HepG2 (cell line): ENCODE data around the gene TRAF3. TPM values are rescaled to one million over a fixed set of nuclear protein-coding genes. Genes with fewer than 3 reads are reported as not detected.

Experiments
- ATAC-seq: fragments of 200-7000 bp; cut with Tn5 transposase; 3 replicates; pipeline ENCODE4 v1.9.1; 2020; ENCODE audit warnings: mild to moderate bottlenecking, moderate library complexity
- BruUV-seq: library from RNA; stranded (reverse); fragments of 400-500 nt; replicated peaks from 2 replicates; lab custom pipeline; 2021; lab: Mats Ljungman, UMichigan
- CTCF ChIA-PET: fragments of 300-600 bp; formaldehyde crosslinking; extraction: SDS; loops from one replicate; lab custom pipeline; 2021; ENCODE audit warnings: low total read pairs, inconsistent platforms, low intra/inter-chr PET ratio; lab: Yijun Ruan, JAX
- POLR2A ChIA-PET: fragments of 350-600 bp; sonication (Branson Sonifier 250); formaldehyde crosslinking; loops from one replicate; lab custom pipeline; 2020; ENCODE audit warnings: antibody characterized with exemption, inconsistent platforms; lab: Yijun Ruan, JAX
- DNase-seq: peaks from one replicate; pipeline ENCODE4 v3.0.0-alpha.2; 2015; ENCODE audit warnings: low spot score
- FAIRE-seq: peaks from 3 replicates; lab custom pipeline; 2011; peaks lifted over from hg19 to GRCh38; lab: Jason Lieb, UNC
- H2AFZ ChIP-seq: one replicate; pipeline ENCODE4 v1.6.1; 2011; ENCODE audit warnings: low read length, inconsistent platforms
- H3K27ac ChIP-seq: fragments of 300-600 bp; 3 replicates; pipeline ENCODE4 v1.8.0; 2011; ENCODE audit warnings: mixed run types, mild to moderate bottlenecking, mixed read lengths, low read length, inconsistent platforms; ENCODE audit not compliant: insufficient read depth; ENCODE audit errors: extremely low read length
- H3K27me3 ChIP-seq, 2 experiments: fragments of 200-600 bp in 1 of 2; 2 replicates in 1 of 2; 3 replicates in 1 of 2; pipeline versions ENCODE4 v1.6.0 to v1.8.0; 2011; ENCODE audit warnings: low read length in 2 of 2, mild to moderate bottlenecking in 2 of 2, moderate library complexity in 2 of 2, inconsistent platforms in 1 of 2; ENCODE audit not compliant: insufficient read depth in 2 of 2, control insufficient read depth in 1 of 2
- H3K36me3 ChIP-seq, 2 experiments: fragments of 200-600 bp in 1 of 2; replicated peaks in 1 of 2; 2 replicates in 1 of 2; 3 replicates in 1 of 2; pipeline versions ENCODE4 v1.5.1 to v1.8.0; 2011; ENCODE audit warnings: low read length in 2 of 2, inconsistent platforms in 1 of 2; ENCODE audit not compliant: insufficient read depth in 2 of 2, control insufficient read depth in 1 of 2
- H3K4me1 ChIP-seq: 2 replicates; pipeline ENCODE4 v1.5.1; 2012; ENCODE audit warnings: low read length, inconsistent platforms; ENCODE audit not compliant: insufficient read depth
- H3K4me2 ChIP-seq: 2 replicates; pipeline ENCODE4 v1.6.0; 2011; ENCODE audit warnings: low read depth, low read length, inconsistent platforms
- H3K4me3 ChIP-seq, 3 experiments: fragments of 200-600 bp in 1 of 3; sonication (generic), shearing (Covaris generic) in 1 of 3; replicated peaks in 1 of 3; 2 replicates each; pipeline ENCODE4 v1.5.1; 2011 to 2016; ENCODE audit warnings: low read length in 3 of 3, inconsistent platforms in 2 of 3, low read depth in 2 of 3, mild to moderate bottlenecking in 2 of 3, control low read depth in 1 of 3, mixed read lengths in 1 of 3; ENCODE audit not compliant: insufficient read depth in 1 of 3
- H3K79me2 ChIP-seq: one replicate; pipeline ENCODE4 v1.6.1; 2011; ENCODE audit warnings: low read length, inconsistent platforms; ENCODE audit not compliant: insufficient read depth
- H3K9ac ChIP-seq: 2 replicates; pipeline ENCODE4 v1.6.0; 2011; ENCODE audit warnings: mild to moderate bottlenecking, low read depth, low read length, inconsistent platforms; ENCODE audit not compliant: insufficient read depth
- H3K9me3 ChIP-seq: 2 replicates; pipeline ENCODE4 v1.5.1; 2012; ENCODE audit warnings: mild to moderate bottlenecking, low read length
- H4K20me1 ChIP-seq: 2 replicates; pipeline ENCODE4 v1.6.0; 2011; ENCODE audit warnings: inconsistent platforms, mild to moderate bottlenecking, low read length, moderate library complexity; ENCODE audit not compliant: insufficient read depth
- ETV6 ChIP-seq: sonication (generic); formaldehyde crosslinking; conservative IDR thresholded peaks from 2 replicates; pipeline ENCODE4 v1.4.0; 2020; ENCODE audit warnings: missing genetic modification reagents
- MIXL1 ChIP-seq: IDR thresholded peaks from 2 replicates; pipeline ENCODE4 v1.6.1; 2016
- NFE2L2 ChIP-seq: fragments of 150-350 bp; IDR thresholded peaks from 2 replicates; pipeline ENCODE4 v1.6.1; 2014; ENCODE audit warnings: low read length
- POLR2AphosphoS5 ChIP-seq: IDR thresholded peaks from 2 replicates; pipeline ENCODE4 v1.6.1; 2012; ENCODE audit warnings: low read depth, low read length
- TFDP1 ChIP-seq: IDR thresholded peaks from 2 replicates; pipeline ENCODE4 v1.6.1; 2016; ENCODE audit warnings: missing compliant biosample characterization, missing genetic modification reagents, borderline replicate concordance
- ZC3H4 ChIP-seq: sonication (generic); formaldehyde crosslinking; IDR thresholded peaks from 2 replicates; pipeline ENCODE4 v1.4.0; 2020; ENCODE audit warnings: missing genetic modification reagents, borderline replicate concordance
- ZFP62 ChIP-seq: sonication (generic); formaldehyde crosslinking; IDR thresholded peaks from 2 replicates; pipeline ENCODE4 v1.4.0; 2020; ENCODE audit warnings: missing genetic modification reagents
- ZNF460 ChIP-seq: sonication (generic); formaldehyde crosslinking; IDR thresholded peaks from 2 replicates; pipeline ENCODE4 v1.5.1; 2020; ENCODE audit warnings: missing genetic modification reagents, mild to moderate bottlenecking, borderline replicate concordance
- ZNF749 ChIP-seq: sonication (generic); formaldehyde crosslinking; IDR thresholded peaks from 2 replicates; pipeline ENCODE4 v1.8.0; 2022; ENCODE audit warnings: mild to moderate bottlenecking, missing genetic modification reagents, moderate library complexity, borderline replicate concordance
- ZNF772 ChIP-seq: sonication (generic); formaldehyde crosslinking; IDR thresholded peaks from 2 replicates; pipeline ENCODE4 v1.5.0; 2020; ENCODE audit warnings: mild to moderate bottlenecking, missing genetic modification reagents
- ZNF775 ChIP-seq: sonication (generic); formaldehyde crosslinking; IDR thresholded peaks from 2 replicates; pipeline ENCODE4 v1.4.0; 2020; ENCODE audit warnings: missing genetic modification reagents, mild to moderate bottlenecking, moderate library complexity, borderline replicate concordance
- ZSCAN31 ChIP-seq: sonication (generic); formaldehyde crosslinking; IDR thresholded peaks from 2 replicates; pipeline ENCODE4 v1.5.0; 2020; ENCODE audit warnings: low read depth, mild to moderate bottlenecking, missing genetic modification reagents
- WGBS: methylation state at CpG from one replicate; pipeline ENCODE4 v1.1.6; 2017; ENCODE audit warnings: low lambda C conversion rate; 5-methylcytosine and 5-hydroxymethylcytosine counted together
- in situ Hi-C: cut with HindIII; loops from 2 replicates; pipeline ENCODE4 v1.10.0; 2017; ENCODE audit warnings: low pct_unique_long_range_greater_than_20kb; ENCODE audit not compliant: extremely low pct_ligation_motif_present
- intact Hi-C: fragments of 100-400 bp; cut with micrococcal nuclease; formaldehyde crosslinking; loops from one replicate; pipeline ENCODE4 v1.10.0; 2022; ENCODE audit not compliant: unreplicated experiment
- polyA plus RNA-seq, 8 experiments: library from polyadenylated mRNA; depleted of rRNA in 3 of 8; stranded (reverse) in 7 of 8; unstranded in 1 of 8; fragments of >200 nt; fragmentation: Illumina TruSeq in 4 of 8; extraction: Trizol in 4 of 8; gene quantifications; 2 replicates each; pipeline versions ENCODE4 v1.2.1 to v1.2.3, GENCODE V29; 2011 to 2016; ENCODE audit warnings: low read depth in 4 of 8, missing spikeins in 1 of 8, mixed read lengths in 1 of 8; ENCODE audit not compliant: insufficient read depth in 1 of 8
- total RNA-seq, 5 experiments: library from RNA; depleted of rRNA; stranded (reverse); fragments of >200 nt; fragmentation: Illumina TruSeq; extraction: Trizol; gene quantifications; 2 replicates each; pipeline ENCODE4 v1.2.3, GENCODE V29; 2016; ENCODE audit warnings: low read depth in 1 of 5
- TF ChIP-seq, protein P1 (sequence below): sonication (generic); formaldehyde crosslinking; IDR thresholded peaks from 2 replicates; pipeline ENCODE4 v1.8.0; 2022; ENCODE audit warnings: missing genetic modification reagents, mild to moderate bottlenecking, moderate library complexity, borderline replicate concordance

TRAF3 gene
- total and polyA plus RNA-seq, 2 of the 13 experiments (the other 11 are each of a cell fraction or from before 2014, with no cell fraction given) = 6.9 to 12.2 TPM

DNA sequence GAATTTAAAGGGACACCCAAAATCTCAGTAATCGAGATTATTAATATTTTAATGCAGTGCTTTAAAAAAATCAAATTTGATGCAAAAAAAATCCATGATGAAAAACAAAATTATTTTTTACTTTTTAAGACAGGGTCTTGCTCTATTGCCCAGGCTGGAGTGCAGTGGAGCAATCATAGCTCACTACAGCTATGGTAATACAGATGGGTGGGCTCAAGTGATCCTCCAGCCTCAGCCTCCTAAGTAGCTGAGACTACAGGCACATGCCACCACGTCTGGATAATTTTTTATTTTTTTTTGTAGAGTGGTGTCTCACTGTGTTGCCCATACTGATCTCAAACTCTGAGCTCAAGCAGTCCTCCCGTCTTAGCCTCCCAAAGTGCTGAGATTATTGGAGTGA is 62.9 kb downstream of the TRAF3 start:
- FAIRE-seq = no peak
- TF ChIP-seq TFDP1 (CRISPR knock-in tag) (no peak), ZNF775 (CRISPR knock-in tag) (no peak), ETV6 (CRISPR knock-in tag) (no peak), ZNF772 (no peak), ZNF749 (CRISPR knock-in tag) (no peak), ZNF460 (CRISPR knock-in tag) (no peak), MIXL1 (CRISPR knock-in tag) (no peak), ZFP62 (CRISPR knock-in tag) (no peak), ZSCAN31 (no peak), NFE2L2 (no peak), ZC3H4 (CRISPR knock-in tag) (no peak), POLR2AphosphoS5 (no peak)
- TF ChIP-seq, protein P1, sequence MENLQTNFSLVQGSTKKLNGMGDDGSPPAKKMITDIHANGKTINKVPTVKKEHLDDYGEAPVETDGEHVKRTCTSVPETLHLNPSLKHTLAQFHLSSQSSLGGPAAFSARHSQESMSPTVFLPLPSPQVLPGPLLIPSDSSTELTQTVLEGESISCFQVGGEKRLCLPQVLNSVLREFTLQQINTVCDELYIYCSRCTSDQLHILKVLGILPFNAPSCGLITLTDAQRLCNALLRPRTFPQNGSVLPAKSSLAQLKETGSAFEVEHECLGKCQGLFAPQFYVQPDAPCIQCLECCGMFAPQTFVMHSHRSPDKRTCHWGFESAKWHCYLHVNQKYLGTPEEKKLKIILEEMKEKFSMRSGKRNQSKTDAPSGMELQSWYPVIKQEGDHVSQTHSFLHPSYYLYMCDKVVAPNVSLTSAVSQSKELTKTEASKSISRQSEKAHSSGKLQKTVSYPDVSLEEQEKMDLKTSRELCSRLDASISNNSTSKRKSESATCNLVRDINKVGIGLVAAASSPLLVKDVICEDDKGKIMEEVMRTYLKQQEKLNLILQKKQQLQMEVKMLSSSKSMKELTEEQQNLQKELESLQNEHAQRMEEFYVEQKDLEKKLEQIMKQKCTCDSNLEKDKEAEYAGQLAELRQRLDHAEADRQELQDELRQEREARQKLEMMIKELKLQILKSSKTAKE (CRISPR knock-in tag) = no peak
- Histone ChIP-seq H3K4me1 (no peaks in the 10 kb centered on the region), H2AFZ (no peak overlapping the region), H3K4me2 (no peak overlapping the region), H3K27ac (no peak overlapping the region), H3K27me3 (no peaks in the 10 kb centered on the region), H3K9me3 (no peaks in the 10 kb centered on the region), H3K36me3 (no peaks in the 10 kb centered on the region), H3K9ac (no peak overlapping the region), H4K20me1 (no peaks in the 10 kb centered on the region), H3K4me3 (no peak overlapping the region), H3K79me2 (no peaks in the 10 kb centered on the region)
- WGBS = 95% methylated on average over 3 of the region's 3 CpGs
- ATAC-seq = no peak
- ChIA-PET CTCF (no interaction called here), POLR2A (no interaction called here)
- BruUV-seq = no TSS peak
- DNase-seq = no peak
- intact Hi-C loops (no loop called here), in situ Hi-C loops (no loop called here)
